Keratinocyte (primary cell): ENCODE data around the gene FOXO1. TPM values are rescaled to one million over a fixed set of nuclear protein-coding genes. Genes with fewer than 3 reads are reported as not detected.

Source experiments
- DNase-seq: peaks from one replicate; pipeline ENCODE4 v3.0.0-alpha.2; 2011; ENCODE audit warnings: low read depth, missing footprints, low spot score
- FAIRE-seq: peaks from 2 replicates; lab custom pipeline; 2011; peaks lifted over from hg19 to GRCh38; lab: Jason Lieb, UNC
- H2AFZ ChIP-seq: 2 replicates; pipeline ENCODE4 v1.6.0; 2012; ENCODE audit warnings: low read length, control low read depth, inconsistent platforms; ENCODE audit not compliant: control insufficient read depth
- H3K27ac ChIP-seq: 2 replicates; pipeline ENCODE4 v1.5.1; 2011; ENCODE audit warnings: low read length; ENCODE audit not compliant: control insufficient read depth, insufficient read depth
- H3K27me3 ChIP-seq: 3 replicates; pipeline ENCODE4 v1.6.0; 2011; ENCODE audit warnings: low read length; ENCODE audit not compliant: control insufficient read depth, insufficient read depth; ENCODE audit errors: extremely low read depth
- H3K36me3 ChIP-seq, 2 experiments: 2 replicates in 1 of 2; 3 replicates in 1 of 2; pipeline ENCODE4 v1.5.1; 2011; ENCODE audit warnings: low read length in 2 of 2, mild to moderate bottlenecking in 1 of 2; ENCODE audit not compliant: control insufficient read depth in 2 of 2, insufficient read depth in 2 of 2; ENCODE audit errors: extremely low read depth in 1 of 2
- H3K4me1 ChIP-seq: 3 replicates; pipeline ENCODE4 v1.5.1; 2011; ENCODE audit warnings: low read length; ENCODE audit not compliant: control insufficient read depth, insufficient read depth; ENCODE audit errors: extremely low read depth
- H3K4me2 ChIP-seq: 3 replicates; pipeline ENCODE4 v1.6.0; 2011; ENCODE audit warnings: low read depth, low read length; ENCODE audit not compliant: control insufficient read depth, insufficient read depth; ENCODE audit errors: extremely low read depth
- H3K4me3 ChIP-seq, 3 experiments: fragments of 200-600 bp in 1 of 3; sonication (generic) in 1 of 3; 2 replicates in 2 of 3; 3 replicates in 1 of 3; pipeline ENCODE4 v1.5.1; 2011 to 2016; ENCODE audit warnings: low read length in 3 of 3, mild to moderate bottlenecking in 3 of 3, control low read depth in 2 of 3, inconsistent platforms in 1 of 3, low read depth in 1 of 3, mixed read lengths in 1 of 3, mixed run types in 1 of 3, moderate library complexity in 1 of 3; ENCODE audit not compliant: control insufficient read depth in 2 of 3, insufficient read depth in 2 of 3; ENCODE audit errors: extremely low read depth in 1 of 3
- H3K79me2 ChIP-seq: 2 replicates; pipeline ENCODE4 v1.6.0; 2012; ENCODE audit warnings: low read length; ENCODE audit not compliant: control insufficient read depth, insufficient read depth
- H3K9ac ChIP-seq: 3 replicates; pipeline ENCODE4 v1.6.0; 2011; ENCODE audit warnings: low read length; ENCODE audit not compliant: control insufficient read depth, insufficient read depth; ENCODE audit errors: extremely low read depth
- H3K9me1 ChIP-seq: 3 replicates; pipeline ENCODE4 v1.6.0; 2011; ENCODE audit warnings: low read length; ENCODE audit not compliant: control insufficient read depth, insufficient read depth; ENCODE audit errors: extremely low read depth
- H3K9me3 ChIP-seq: 2 replicates; pipeline ENCODE4 v1.5.1; 2012; ENCODE audit warnings: low read depth, low read length; ENCODE audit not compliant: control insufficient read depth
- H4K20me1 ChIP-seq: 3 replicates; pipeline ENCODE4 v1.6.0; 2011; ENCODE audit warnings: low read length; ENCODE audit not compliant: control insufficient read depth, insufficient read depth; ENCODE audit errors: extremely low read depth
- EZH2 ChIP-seq: IDR thresholded peaks from one replicate; pipeline ENCODE4 v1.6.1; 2012; ENCODE audit warnings: inconsistent platforms, mild to moderate bottlenecking, low read length, moderate library complexity
- dilution Hi-C: fragments of 300-500 bp; cut with MboI; formaldehyde crosslinking; loops from one replicate; pipeline ENCODE4 v1.7.0; 2020; ENCODE audit warnings: low sequenced_read_pairs; ENCODE audit not compliant: extremely low pct_ligation_motif_present
- polyA plus RNA-seq, 5 experiments: library from polyadenylated mRNA; depleted of rRNA in 3 of 5; stranded (reverse) in 3 of 5; stranded (forward) in 1 of 5; unstranded in 1 of 5; fragments of >200 nt; gene quantifications; 1 replicate in 1 of 5; 2 replicates in 3 of 5; 3 replicates in 1 of 5; pipeline versions ENCODE4 v1.2.1 to v1.2.3, GENCODE V29; 2011 to 2012; ENCODE audit warnings: missing spikeins in 2 of 5, low read depth in 1 of 5, low replicate concordance in 1 of 5
- TF ChIP-seq, protein P1 (sequence below), 3 experiments: IDR thresholded peaks in 1 of 3; conservative IDR thresholded peaks in 1 of 3; optimal IDR thresholded peaks in 1 of 3; 2 replicates in 2 of 3; 3 replicates in 1 of 3; pipeline versions ENCODE3 to v1.5.1; 2011; ENCODE audit warnings: low read length in 3 of 3, mild to moderate bottlenecking in 3 of 3, moderate library complexity in 2 of 3, control low read depth in 1 of 3, inconsistent platforms in 1 of 3; ENCODE audit not compliant: insufficient read depth in 2 of 3; ENCODE audit errors: extremely low read depth in 1 of 3

FOXO1 gene
- polyA plus RNA-seq, 1 donor (not counting 4 experiments of a cell fraction or from before 2014, with no cell fraction given): 8.3 TPM

DNA sequence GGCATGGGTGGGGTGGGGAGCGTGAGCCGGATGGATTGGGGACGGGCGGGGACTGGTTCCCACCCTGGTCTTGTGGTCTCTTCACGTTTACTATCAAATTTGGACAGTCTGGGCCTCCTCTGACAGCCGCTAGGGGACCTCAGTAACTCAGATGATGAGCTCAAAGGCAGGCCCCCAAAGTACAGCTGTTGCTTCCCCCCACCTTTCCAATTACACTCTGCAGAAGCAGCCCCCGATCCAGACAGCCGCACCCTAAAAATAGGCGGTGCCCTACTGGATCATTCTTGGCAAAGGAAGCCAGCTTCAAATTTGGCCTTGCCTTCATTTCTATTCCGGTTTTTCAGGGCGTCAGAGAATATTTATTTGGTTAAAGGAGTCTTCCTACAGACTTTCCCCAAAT is 1.9 kb upstream of the FOXO1 start:
- no peaks in the 10 kb centered on the region for H3K9me1 ChIP-seq
- DNase-seq: no peak
- peak overlapping the region; percentile 80 for H3K4me2 ChIP-seq
- H3K4me1 ChIP-seq: peaks cover 34% of the 10 kb centered on the region
- no peaks in the 10 kb centered on the region for H3K27me3 ChIP-seq
- no peaks in the 10 kb centered on the region for H4K20me1 ChIP-seq
- H3K4me3 ChIP-seq: no peak overlapping the region
- peak; percentile 36 for FAIRE-seq
- H2AFZ ChIP-seq: peak overlapping the region; percentile 26
- H3K9me3 ChIP-seq: no peaks in the 10 kb centered on the region
- no peak overlapping the region for H3K9ac ChIP-seq
- no peak for TF ChIP-seq EZH2
- TF ChIP-seq, protein P1, sequence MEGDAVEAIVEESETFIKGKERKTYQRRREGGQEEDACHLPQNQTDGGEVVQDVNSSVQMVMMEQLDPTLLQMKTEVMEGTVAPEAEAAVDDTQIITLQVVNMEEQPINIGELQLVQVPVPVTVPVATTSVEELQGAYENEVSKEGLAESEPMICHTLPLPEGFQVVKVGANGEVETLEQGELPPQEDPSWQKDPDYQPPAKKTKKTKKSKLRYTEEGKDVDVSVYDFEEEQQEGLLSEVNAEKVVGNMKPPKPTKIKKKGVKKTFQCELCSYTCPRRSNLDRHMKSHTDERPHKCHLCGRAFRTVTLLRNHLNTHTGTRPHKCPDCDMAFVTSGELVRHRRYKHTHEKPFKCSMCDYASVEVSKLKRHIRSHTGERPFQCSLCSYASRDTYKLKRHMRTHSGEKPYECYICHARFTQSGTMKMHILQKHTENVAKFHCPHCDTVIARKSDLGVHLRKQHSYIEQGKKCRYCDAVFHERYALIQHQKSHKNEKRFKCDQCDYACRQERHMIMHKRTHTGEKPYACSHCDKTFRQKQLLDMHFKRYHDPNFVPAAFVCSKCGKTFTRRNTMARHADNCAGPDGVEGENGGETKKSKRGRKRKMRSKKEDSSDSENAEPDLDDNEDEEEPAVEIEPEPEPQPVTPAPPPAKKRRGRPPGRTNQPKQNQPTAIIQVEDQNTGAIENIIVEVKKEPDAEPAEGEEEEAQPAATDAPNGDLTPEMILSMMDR (optimal IDR thresholded peaks at IDR 0.05 in 1 of 3, IDR thresholded peaks at IDR 0.05 in 1 of 3, conservative IDR thresholded peaks at IDR 0.05 in 1 of 3; ENCODE audit: extremely low read depth in 1 of 3, insufficient read depth in 2 of 3, low read length in 3 of 3): peak; percentile 62 to 74 (median 72)
- peaks cover 16% of the 10 kb centered on the region for H3K79me2 ChIP-seq
- no peak overlapping the region for H3K27ac ChIP-seq
- dilution Hi-C loops: no loop called here
- no peaks in the 10 kb centered on the region for H3K36me3 ChIP-seq

- peak overlapping the region; percentile 63 for H3K27ac ChIP-seq
These were observed 1.2 kb upstream of the FOXO1 start for GRCh38 chr13:40667622-40667978.

More at GRCh38 chr13:40667622-40667978, 1.2 kb upstream of the FOXO1 start:
- peak overlapping the region; percentile 62 to 83 (median 77) for H3K4me3 ChIP-seq
- no peak for FAIRE-seq
- no peaks in the 10 kb centered on the region for H3K9me3 ChIP-seq
- peaks cover 18% of the 10 kb centered on the region for H3K79me2 ChIP-seq
- H2AFZ ChIP-seq: no peak overlapping the region
- H4K20me1 ChIP-seq: no peaks in the 10 kb centered on the region
- H3K9ac ChIP-seq: peak overlapping the region; percentile 77
- DNase-seq: no peak
- no peak for TF ChIP-seq EZH2
- TF ChIP-seq, protein P1 (optimal IDR thresholded peaks at IDR 0.05 in 1 of 3, IDR thresholded peaks at IDR 0.05 in 1 of 3, conservative IDR thresholded peaks at IDR 0.05 in 1 of 3; ENCODE audit: extremely low read depth in 1 of 3, insufficient read depth in 2 of 3, low read length in 3 of 3): no peak
- no peaks in the 10 kb centered on the region for H3K9me1 ChIP-seq
- H3K27me3 ChIP-seq: no peaks in the 10 kb centered on the region
- H3K4me2 ChIP-seq: peak overlapping the region; percentile 80
- dilution Hi-C loops: no loop called here
- peaks cover 31% of the 10 kb centered on the region for H3K4me1 ChIP-seq
- no peaks in the 10 kb centered on the region for H3K36me3 ChIP-seq
